Measurements from ENCODE around the gene PCP4.
"Not testable (repeated sequence)": the region's sequence is repeated elsewhere in the genome, so short reads cannot be mapped to it uniquely, and the experiment has no call there.

The PCP4 gene

GRCh38 chr21:39891111-39891510, 23.9 kb downstream of the PCP4 start:
- no peak overlapping the region for H3K4me3 ChIP-seq (replicated peaks; ENCODE audit: low read depth, low read length)
- no peak for DNase-seq (ENCODE audit: extremely low read depth, low read depth)
- TF ChIP-seq CTCF (IDR thresholded peaks at IDR 0.05; ENCODE audit: low read depth, low read length, missing control alignments) = no peak

DNA sequence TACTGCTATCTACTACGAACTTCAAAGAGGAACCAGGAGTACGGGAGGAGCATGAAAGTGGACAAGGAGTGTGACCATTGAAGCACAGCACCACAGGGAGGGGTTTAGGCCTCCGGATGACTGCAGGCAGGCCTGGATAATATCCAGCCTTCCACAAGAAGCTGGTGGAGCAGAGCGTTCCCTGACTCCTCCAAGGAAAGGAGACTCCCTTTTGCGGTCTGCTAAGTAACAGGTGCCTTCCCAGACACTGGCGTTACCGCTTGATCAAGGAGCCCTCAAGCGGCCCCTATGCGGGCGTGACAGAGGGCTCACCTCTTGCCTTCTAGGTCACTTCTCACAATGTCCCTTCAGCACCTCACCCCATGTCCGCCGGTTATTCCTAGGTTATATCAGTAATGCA, 24.6 kb downstream of the PCP4 start:
- H3K4me3 ChIP-seq (replicated peaks; ENCODE audit: low read depth, low read length); DNase-seq (ENCODE audit: extremely low read depth, low read depth): not testable (repeated sequence)

- no peak for TF ChIP-seq CTCF (IDR thresholded peaks at IDR 0.05; ENCODE audit: low read depth, low read length, missing control alignments)
- no peak for DNase-seq (ENCODE audit: extremely low read depth, low read depth)
- H3K4me3 ChIP-seq (replicated peaks; ENCODE audit: low read depth, low read length) = no peak overlapping the region
Measured at GRCh38 chr21:39900491-39900890, 33.3 kb downstream of the PCP4 start.

GRCh38 chr21:39900911-39901310, 33.7 kb downstream of the PCP4 start:
- no peak for TF ChIP-seq CTCF (IDR thresholded peaks at IDR 0.05; ENCODE audit: low read depth, low read length, missing control alignments)
- no peak for DNase-seq (ENCODE audit: extremely low read depth, low read depth)
- no peak overlapping the region for H3K4me3 ChIP-seq (replicated peaks; ENCODE audit: low read depth, low read length)

DNA sequence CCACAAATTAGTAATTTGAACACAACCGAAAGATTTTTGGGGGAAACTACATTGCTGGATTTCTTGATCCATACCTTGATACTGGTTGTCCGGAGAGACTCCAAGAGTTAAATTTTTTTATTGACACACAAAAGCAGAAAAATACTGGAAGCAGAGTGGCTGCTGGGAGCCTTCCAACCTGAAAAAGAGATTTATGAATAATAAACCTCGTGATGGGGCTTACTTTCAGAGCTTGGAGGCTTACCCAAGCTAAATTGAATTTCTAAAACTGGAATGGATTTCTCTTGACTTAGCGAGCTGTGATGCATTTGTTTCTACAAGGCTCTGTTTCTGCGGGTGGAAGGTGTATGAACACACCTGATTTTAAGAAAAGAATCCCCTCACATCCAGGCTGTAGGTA, 35.7 kb downstream of the PCP4 start:
- TF ChIP-seq CTCF (IDR thresholded peaks at IDR 0.05; ENCODE audit: low read depth, low read length, missing control alignments) = no peak
- no peak overlapping the region for H3K4me3 ChIP-seq (replicated peaks; ENCODE audit: low read depth, low read length)
- DNase-seq (ENCODE audit: extremely low read depth, low read depth) = no peak

DNA sequence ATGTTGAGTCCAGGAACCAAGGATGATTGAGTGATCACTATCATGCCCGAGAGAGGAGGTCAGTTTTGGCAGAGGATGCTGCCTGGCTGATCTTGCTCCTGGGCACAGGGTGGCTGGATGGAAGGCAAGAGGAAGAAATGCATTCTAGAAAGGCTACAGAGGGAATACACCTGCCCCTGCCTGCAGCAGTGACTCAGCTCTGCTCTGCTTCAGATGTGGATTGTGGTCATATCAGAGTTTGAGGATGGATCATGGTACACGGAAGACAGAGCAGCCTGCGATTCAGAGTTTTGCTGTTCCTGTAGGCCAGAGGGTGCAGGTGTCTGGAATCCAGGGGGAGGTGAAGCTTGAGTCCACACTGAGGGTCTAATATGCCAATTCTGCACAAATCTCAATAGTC, 37.2 kb downstream of the PCP4 start:
- no peak for DNase-seq (ENCODE audit: extremely low read depth, low read depth)
- TF ChIP-seq CTCF (IDR thresholded peaks at IDR 0.05; ENCODE audit: low read depth, low read length, missing control alignments) = no peak
- no peak overlapping the region for H3K4me3 ChIP-seq (replicated peaks; ENCODE audit: low read depth, low read length)

- DNase-seq (ENCODE audit: extremely low read depth, low read depth) = no peak
- H3K4me3 ChIP-seq (replicated peaks; ENCODE audit: low read depth, low read length) = no peak overlapping the region
- no peak for TF ChIP-seq CTCF (IDR thresholded peaks at IDR 0.05; ENCODE audit: low read depth, low read length, missing control alignments)
Measured at GRCh38 chr21:39908265-39908923, 41.2 kb downstream of the PCP4 start.
